ENCODE data around the gene IFT43.

DNA sequence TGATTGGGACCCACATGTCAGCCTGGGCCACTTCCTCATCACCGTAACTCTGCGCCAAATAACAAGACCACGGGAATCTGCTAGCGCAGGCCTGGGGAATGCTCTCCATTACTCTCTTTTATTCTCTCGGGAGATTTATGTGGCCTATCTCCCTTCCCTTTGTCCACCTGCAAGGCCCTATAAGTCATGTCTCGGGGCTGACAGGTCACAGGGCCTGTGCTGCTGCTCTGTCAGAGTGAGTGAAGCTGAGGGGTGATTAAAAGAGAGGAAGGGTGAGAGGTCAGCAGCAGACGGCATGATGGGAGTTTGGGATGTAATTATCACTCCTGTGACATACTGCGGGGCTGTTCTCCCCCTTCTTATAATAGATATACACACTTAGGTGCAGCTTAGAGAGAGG is 139.9 kb downstream of the IFT43 start:
- TF ChIP-seq, protein P1, sequence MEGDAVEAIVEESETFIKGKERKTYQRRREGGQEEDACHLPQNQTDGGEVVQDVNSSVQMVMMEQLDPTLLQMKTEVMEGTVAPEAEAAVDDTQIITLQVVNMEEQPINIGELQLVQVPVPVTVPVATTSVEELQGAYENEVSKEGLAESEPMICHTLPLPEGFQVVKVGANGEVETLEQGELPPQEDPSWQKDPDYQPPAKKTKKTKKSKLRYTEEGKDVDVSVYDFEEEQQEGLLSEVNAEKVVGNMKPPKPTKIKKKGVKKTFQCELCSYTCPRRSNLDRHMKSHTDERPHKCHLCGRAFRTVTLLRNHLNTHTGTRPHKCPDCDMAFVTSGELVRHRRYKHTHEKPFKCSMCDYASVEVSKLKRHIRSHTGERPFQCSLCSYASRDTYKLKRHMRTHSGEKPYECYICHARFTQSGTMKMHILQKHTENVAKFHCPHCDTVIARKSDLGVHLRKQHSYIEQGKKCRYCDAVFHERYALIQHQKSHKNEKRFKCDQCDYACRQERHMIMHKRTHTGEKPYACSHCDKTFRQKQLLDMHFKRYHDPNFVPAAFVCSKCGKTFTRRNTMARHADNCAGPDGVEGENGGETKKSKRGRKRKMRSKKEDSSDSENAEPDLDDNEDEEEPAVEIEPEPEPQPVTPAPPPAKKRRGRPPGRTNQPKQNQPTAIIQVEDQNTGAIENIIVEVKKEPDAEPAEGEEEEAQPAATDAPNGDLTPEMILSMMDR (IDR thresholded peaks at IDR 0.05), result no peak
- TF ChIP-seq POLR2AphosphoS5 (IDR thresholded peaks at IDR 0.05), result no peak

Data from breast epithelium (tissue), 3 donors.